ENCODE results near the gene AARS2.

DNA sequence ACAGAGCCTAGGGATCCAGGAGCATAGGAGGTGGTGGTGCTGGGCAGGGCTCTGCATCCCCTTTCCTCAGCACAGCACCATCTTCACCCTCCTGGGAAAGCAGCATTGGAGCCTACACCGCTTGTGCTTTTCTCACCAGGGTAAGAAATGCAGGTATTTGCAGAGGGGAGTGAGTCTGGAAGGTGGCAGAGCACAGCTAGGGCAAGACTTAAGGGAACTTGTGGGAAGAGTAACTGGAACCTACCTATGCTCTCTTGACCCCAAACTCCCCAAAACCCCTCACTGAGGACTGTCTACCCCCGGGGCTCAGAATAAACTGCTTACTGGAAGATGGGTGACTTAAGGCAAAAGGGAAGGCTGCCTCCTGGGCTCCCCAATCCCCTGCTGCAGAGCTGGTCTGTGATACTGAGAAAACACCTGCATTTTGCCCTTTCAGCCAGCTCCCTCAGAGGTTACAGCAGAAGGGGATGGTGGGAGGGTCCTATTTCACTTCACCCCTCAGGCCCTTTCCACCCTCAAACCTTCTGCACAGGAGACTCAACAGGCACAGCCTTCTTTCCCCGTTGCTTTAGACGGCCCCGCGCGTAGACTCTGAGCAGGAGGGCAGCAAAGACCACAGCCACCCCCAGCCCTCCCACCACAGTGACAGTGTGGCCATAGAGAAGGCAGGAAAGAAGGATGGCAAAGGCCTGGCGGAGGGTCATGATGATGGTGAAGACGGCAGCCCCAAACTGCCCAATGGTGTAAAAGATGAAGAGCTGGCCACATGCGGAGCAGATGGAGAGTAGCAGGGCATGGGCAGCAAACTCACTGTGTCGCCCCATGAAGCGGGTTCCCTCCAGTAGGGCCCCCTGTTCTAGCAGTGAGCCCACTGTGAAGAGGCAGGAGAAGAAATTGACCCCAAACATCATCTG lies 58.7 kb downstream of the AARS2 start:
- TF ChIP-seq, protein P1, sequence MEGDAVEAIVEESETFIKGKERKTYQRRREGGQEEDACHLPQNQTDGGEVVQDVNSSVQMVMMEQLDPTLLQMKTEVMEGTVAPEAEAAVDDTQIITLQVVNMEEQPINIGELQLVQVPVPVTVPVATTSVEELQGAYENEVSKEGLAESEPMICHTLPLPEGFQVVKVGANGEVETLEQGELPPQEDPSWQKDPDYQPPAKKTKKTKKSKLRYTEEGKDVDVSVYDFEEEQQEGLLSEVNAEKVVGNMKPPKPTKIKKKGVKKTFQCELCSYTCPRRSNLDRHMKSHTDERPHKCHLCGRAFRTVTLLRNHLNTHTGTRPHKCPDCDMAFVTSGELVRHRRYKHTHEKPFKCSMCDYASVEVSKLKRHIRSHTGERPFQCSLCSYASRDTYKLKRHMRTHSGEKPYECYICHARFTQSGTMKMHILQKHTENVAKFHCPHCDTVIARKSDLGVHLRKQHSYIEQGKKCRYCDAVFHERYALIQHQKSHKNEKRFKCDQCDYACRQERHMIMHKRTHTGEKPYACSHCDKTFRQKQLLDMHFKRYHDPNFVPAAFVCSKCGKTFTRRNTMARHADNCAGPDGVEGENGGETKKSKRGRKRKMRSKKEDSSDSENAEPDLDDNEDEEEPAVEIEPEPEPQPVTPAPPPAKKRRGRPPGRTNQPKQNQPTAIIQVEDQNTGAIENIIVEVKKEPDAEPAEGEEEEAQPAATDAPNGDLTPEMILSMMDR (IDR thresholded peaks at IDR 0.05) = no peak
- TF ChIP-seq POLR2A (IDR thresholded peaks at IDR 0.05) = no peak

All from adrenal gland (tissue), 5 donors.